ENCODE data around the gene CDC42BPA.
"Not testable (repeated sequence)": the region's sequence is repeated elsewhere in the genome, so short reads cannot be mapped to it uniquely, and the experiment has no call there.

CDC42BPA gene

GRCh38 chr1:227305894-227306626 is 12.2 kb downstream of the CDC42BPA start:
- no peak for DNase-seq

GRCh38 chr1:227304665-227305064 is 13.6 kb downstream of the CDC42BPA start:
- no peak for DNase-seq

GRCh38 chr1:227303662-227304061 is 14.6 kb downstream of the CDC42BPA start:
- no peak for DNase-seq

DNA sequence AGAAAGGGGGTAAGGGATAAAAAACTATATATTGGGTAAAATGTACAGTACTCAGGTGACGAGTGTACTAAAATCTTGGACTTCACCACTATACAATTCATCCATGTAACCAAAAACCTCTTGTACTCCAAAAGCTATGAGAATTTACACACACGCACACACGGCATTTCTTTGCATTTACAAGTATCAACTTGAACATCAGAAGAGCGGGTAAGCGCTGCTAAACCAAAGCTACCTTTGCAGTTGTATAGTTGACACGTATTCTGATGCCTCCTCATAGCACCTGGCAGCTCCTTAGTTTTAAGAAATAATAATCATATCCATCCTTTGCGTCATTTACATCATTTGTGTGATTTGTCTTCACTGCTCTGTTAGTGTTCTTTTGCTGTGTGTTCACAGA is 17.6 kb downstream of the CDC42BPA start:
- no peak for DNase-seq

DNA sequence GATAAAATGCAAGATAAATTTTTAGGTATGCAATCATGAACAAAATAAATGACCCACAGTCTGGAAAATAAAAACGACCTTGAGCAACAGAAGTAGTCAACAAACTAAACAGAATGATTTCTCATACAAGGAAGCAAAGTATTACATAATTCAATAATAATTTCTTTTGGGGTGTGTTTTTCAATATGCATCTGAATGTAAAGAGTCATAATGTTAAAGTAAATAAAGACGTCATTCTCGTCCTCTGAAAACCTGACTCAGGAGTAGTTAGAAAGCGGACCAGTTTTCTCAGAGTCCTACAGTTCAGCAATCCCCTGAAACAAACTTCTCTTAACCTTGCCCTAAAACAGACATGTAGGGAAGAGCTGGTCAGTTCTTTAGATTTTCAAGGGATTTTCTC is 18.6 kb downstream of the CDC42BPA start:
- DNase-seq: no peak

DNA sequence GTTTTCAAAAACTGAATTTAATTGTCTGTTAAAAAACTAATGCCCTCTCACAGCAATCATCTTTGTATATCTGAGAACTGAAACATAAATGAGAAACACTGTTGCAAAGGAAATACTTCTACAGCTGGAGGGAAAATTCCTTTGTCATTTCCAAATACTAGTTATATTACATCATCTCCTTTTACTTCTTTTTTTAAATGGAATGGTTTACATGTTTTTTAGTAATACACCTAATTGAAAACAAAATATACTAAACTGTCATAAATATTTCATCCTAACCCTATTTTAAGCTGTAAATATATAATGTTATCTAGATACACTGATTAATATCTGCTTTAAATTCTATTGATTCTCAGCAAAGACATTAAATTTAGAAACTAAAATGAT is 19.1 kb downstream of the CDC42BPA start:
- DNase-seq: no peak

GRCh38 chr1:227298512-227299240 is 19.6 kb downstream of the CDC42BPA start:
- DNase-seq: no peak

- DNase-seq: no peak
These were observed 21.1 kb downstream of the CDC42BPA start for GRCh38 chr1:227297073-227297793.

DNA sequence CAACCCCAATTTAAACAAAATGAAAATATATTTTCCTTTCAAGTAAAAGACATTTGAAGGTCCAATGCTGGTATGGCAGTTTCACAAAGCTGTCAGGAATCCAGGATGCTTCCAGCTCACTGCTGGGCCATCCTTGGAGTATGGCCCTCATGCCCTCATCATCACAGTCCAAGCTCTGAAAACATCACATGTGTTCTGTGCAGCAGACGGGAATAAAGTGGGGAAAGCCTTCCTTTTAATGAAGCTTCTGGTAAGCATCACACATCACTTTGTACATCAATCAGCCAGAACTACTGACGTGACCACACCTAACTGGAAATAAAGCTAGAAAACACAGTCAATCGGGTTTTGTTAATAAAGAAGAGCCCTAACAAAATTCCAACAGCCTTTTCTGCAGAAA is 22.7 kb downstream of the CDC42BPA start:
- DNase-seq: no peak

DNA sequence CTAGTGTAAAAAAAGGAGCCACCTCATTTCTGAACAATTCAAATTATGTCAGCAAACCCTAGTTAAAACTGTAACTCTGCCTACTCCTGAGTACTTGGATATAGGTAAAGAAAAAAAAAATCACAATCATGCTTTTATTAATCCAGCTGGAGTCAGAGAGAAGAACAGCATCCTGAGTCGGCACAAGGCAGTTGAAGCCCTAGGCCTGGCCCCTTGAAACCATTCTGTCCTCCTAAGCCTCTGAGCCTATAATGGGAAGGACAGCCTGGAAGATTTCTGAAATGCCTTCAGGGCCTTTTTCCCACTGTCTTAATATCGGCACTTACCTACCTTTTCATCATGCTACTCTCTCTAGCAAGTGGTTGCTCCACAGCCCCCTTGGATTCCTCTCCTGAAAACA is 32.5 kb downstream of the CDC42BPA start:
- no peak for DNase-seq

DNA sequence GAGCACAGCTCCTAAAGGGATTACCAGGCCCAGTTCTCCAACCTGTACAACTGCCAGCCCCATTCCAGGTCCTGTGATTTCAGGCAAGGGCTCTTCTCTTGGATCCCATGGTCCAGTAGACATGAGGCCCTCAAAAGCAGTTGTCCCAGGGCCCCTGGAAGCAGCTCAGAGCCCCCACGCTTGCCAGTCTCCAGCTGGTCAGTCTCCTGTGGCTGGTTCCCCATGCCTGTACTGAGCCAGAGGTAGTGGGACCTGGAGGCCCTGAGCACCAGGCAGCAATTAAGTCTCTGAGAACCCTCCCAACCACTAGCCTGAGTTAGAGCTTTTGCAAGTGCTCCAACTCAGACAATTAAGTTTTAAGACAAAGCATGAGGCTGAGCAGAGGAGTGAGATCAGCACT is 36.9 kb downstream of the CDC42BPA start:
- DNase-seq: no peak

- DNase-seq: no peak
These were observed 37.5 kb downstream of the CDC42BPA start for GRCh38 chr1:227280836-227281235.

DNA sequence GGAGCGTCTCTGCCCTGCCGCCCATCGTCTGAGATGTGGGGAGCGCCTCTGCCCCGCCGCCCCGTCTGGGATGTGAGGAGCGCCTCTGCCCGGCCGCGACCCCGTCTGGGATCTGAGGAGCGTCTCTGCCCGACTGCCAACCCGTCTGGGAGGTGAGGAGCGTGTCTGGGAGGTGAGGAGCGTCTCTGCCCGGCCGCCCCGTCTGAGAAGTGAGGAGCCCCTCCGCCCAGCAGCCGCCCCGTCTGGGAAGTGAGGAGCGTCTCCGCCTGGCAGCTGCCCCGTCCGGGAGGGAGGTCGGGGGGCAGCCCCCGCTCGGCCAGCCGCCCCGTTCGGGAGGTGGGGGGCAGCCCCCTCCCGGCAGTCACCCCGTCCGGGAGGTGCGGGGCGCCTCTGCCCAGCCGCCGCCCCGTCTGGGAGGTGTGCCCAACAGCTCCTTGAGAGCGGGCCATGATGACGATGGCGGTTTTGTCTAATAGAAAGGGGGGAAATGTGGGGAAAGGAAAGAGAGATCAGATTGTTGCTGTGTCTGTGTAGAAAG is 42.1 kb downstream of the CDC42BPA start:
- DNase-seq: not testable (repeated sequence)

GRCh38 chr1:227273557-227273956 is 44.7 kb downstream of the CDC42BPA start:
- DNase-seq: no peak

DNA sequence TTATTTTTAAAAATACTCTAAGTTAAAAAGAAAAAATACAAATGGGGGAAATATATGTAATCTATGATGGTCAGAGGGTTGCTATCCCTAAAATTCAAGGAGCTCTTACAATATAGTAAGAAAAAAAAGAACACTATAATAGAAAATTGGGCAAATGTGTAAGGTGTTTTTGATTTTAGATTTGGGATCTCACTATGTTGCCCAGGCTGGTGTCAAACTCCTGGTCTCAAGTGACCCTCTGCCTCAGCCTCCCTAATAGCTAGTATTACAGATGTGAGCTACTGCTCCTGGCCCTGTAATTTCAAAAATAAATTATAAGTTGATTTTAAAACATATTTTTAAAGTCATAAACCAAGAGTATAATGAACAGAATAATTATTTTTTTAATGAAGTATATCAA is 45.9 kb downstream of the CDC42BPA start:
- DNase-seq: no peak

DNA sequence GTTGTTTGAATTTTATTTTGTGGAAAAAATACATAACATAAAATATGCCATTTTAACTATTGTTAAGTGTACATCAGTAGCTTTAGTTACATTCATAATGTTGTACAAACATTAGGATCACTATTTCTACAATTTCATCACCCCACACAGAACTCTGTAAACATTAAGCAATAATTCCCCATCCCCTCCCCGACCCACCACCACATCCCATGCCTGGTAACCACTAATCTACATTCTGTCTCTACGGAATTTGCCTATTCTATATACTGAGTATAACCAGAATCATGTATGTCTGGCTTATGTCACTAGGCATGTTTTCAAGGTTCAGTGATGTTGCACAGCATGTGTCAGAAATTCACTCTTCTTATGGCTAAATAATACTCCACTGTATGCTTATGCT is 47.7 kb downstream of the CDC42BPA start:
- DNase-seq: no peak

- no peak for DNase-seq
These were observed 49.3 kb downstream of the CDC42BPA start for GRCh38 chr1:227268943-227269342.

DNA sequence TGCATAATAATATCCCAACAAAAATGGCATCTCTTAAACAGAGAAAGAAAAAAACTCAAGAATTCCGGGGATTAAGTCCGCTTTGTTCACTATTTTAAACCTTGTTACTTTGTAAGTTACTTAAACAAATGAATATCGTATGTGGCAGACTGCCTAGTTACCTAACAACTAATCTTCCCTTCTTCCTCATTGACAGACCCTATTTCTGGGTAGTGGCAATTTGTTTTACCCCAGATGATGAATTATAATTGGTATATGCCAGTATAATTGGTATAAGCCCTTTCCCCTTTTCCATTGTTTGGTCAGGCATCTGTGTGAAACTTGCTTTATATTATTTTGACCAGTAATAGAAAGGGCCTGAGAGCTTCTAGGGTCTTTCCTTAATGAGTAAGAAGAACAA is 52.4 kb downstream of the CDC42BPA start:
- DNase-seq: no peak

- DNase-seq: no peak
These were observed 54.4 kb downstream of the CDC42BPA start for GRCh38 chr1:227263869-227264268.

GRCh38 chr1:227261501-227261900 is 56.8 kb downstream of the CDC42BPA start:
- DNase-seq: no peak

DNA sequence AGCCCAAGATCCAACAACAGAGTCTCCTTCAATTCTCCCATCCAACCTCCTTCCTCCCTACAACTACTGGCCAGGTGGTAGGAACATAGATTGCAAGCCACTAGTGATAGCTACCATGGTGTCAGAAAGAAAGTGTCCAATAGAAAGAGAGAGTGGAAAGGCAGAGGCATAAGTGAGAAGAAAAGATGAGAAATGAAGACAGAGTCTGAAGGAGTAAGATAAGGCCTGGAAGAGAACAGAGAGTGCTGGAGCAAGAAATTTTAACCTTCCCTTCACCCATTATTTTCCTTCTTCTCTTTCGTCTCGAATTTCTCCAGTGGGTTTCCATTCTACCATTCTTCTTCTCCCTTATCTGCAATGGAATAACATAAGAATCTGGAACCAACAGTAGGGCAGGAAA is 57.9 kb downstream of the CDC42BPA start:
- no peak for DNase-seq

GRCh38 chr1:227257964-227258363 is 60.3 kb downstream of the CDC42BPA start:
- no peak for DNase-seq

- DNase-seq: no peak
These were observed 63.1 kb downstream of the CDC42BPA start for GRCh38 chr1:227255086-227255732.
